ENCODE measurements around the gene DNAJC4.

Gene DNAJC4

GRCh38 chr11:64229090-64229743 lies 1.1 kb upstream of the DNAJC4 start:
- no peak for DNase-seq
- TF ChIP-seq POLR2A (IDR thresholded peaks at IDR 0.05; ENCODE audit: low read length) = no peak
- no peak for TF ChIP-seq GATA1 (IDR thresholded peaks at IDR 0.05; ENCODE audit: low read depth, low read length)

- no peak for DNase-seq
- TF ChIP-seq POLR2A (IDR thresholded peaks at IDR 0.05; ENCODE audit: low read length) (no peak), GATA1 (IDR thresholded peaks at IDR 0.05; ENCODE audit: low read depth, low read length) (no peak)
Observed at GRCh38 chr11:64229744-64230170, 591 bp upstream of the DNAJC4 start.

- TF ChIP-seq GATA1 (IDR thresholded peaks at IDR 0.05; ENCODE audit: low read depth, low read length) = no peak
- TF ChIP-seq POLR2A (IDR thresholded peaks at IDR 0.05; ENCODE audit: low read length) = no peak
- no peak for DNase-seq
Observed at GRCh38 chr11:64230985-64231365, 627 bp downstream of the DNAJC4 start.

- TF ChIP-seq POLR2A (IDR thresholded peaks at IDR 0.05; ENCODE audit: low read length) (no peak), GATA1 (IDR thresholded peaks at IDR 0.05; ENCODE audit: low read depth, low read length) (no peak)
- peak; percentile 52 to 67 for DNase-seq
Observed at GRCh38 chr11:64231546-64231945, 1.2 kb downstream of the DNAJC4 start.

- no peak for TF ChIP-seq GATA1 (IDR thresholded peaks at IDR 0.05; ENCODE audit: low read depth, low read length)
- TF ChIP-seq POLR2A (IDR thresholded peaks at IDR 0.05; ENCODE audit: low read length) = no peak
- peak; percentile 65 to 67 for DNase-seq
Observed at GRCh38 chr11:64232182-64232966, 2.0 kb downstream of the DNAJC4 start.

GRCh38 chr11:64232967-64233315 lies 2.6 kb downstream of the DNAJC4 start:
- no peak for TF ChIP-seq POLR2A (IDR thresholded peaks at IDR 0.05; ENCODE audit: low read length)
- TF ChIP-seq GATA1 (IDR thresholded peaks at IDR 0.05; ENCODE audit: low read depth, low read length) = no peak
- DNase-seq = no peak

- no peak for TF ChIP-seq GATA1 (IDR thresholded peaks at IDR 0.05; ENCODE audit: low read depth, low read length)
- TF ChIP-seq POLR2A (IDR thresholded peaks at IDR 0.05; ENCODE audit: low read length) = no peak
- peak; percentile 72 to 75 for DNase-seq
Observed at GRCh38 chr11:64233913-64234586, 3.7 kb downstream of the DNAJC4 start, which contains the start of gene VEGFB. TSS of gene VEGFB (plus strand) at chr11:64234584. CDS start at chr11:64234834, 250 bp downstream.

GRCh38 chr11:64234647-64235379 lies 4.5 kb downstream of the DNAJC4 start:
- no peak for TF ChIP-seq GATA1 (IDR thresholded peaks at IDR 0.05; ENCODE audit: low read depth, low read length)
- peak; percentile 65 to 72 for DNase-seq

- no peak for TF ChIP-seq GATA1 (IDR thresholded peaks at IDR 0.05; ENCODE audit: low read depth, low read length)
- no peak for TF ChIP-seq POLR2A (IDR thresholded peaks at IDR 0.05; ENCODE audit: low read length)
- no peak for DNase-seq
Observed at GRCh38 chr11:64235437-64236161, 5.3 kb downstream of the DNAJC4 start.

GRCh38 chr11:64237484-64237951 lies 7.2 kb downstream of the DNAJC4 start:
- DNase-seq = no peak
- TF ChIP-seq POLR2A (IDR thresholded peaks at IDR 0.05; ENCODE audit: low read length) (no peak), GATA1 (IDR thresholded peaks at IDR 0.05; ENCODE audit: low read depth, low read length) (no peak)

GRCh38 chr11:64238076-64238475 lies 7.7 kb downstream of the DNAJC4 start:
- TF ChIP-seq GATA1 (IDR thresholded peaks at IDR 0.05; ENCODE audit: low read depth, low read length) (no peak), POLR2A (IDR thresholded peaks at IDR 0.05; ENCODE audit: low read length) (no peak)
- no peak for DNase-seq

GRCh38 chr11:64238999-64239398 lies 8.7 kb downstream of the DNAJC4 start:
- no peak for DNase-seq
- TF ChIP-seq GATA1 (IDR thresholded peaks at IDR 0.05; ENCODE audit: low read depth, low read length) = no peak
- TF ChIP-seq POLR2A (IDR thresholded peaks at IDR 0.05; ENCODE audit: low read length) = no peak
